ENCODE results near the gene GRXCR2.
"Not testable (repeated sequence)": the region's sequence is repeated elsewhere in the genome, so short reads cannot be mapped to it uniquely, and the experiment has no call there.

GRXCR2 gene, protein sequence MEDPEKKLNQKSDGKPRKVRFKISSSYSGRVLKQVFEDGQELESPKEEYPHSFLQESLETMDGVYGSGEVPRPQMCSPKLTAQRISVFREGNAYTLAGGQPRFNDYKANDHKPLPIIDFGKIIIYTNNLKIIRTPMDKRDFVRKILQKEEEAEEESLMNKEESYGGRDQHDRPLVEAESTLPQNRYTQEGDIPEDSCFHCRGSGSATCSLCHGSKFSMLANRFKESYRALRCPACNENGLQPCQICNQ

DNA sequence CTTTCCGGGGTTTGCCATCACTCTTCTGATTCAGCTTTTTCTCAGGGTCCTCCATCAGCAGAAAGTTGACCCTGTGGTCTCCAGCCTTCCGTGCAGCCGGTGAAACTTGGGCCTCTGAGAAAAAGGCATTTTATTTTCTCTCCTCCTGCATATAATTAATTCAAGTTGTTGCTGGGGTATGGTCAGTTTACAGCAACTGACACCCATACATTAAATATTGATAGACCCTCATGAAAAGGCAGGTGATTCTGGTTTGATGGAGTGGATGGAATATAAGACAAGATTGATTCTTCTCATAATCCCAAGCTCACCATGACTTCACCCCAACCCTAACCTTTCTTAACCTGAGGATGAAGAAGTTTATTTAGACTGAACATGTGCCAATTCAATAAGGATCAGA, at the start of gene GRXCR2:
Gene GRXCR2 (minus strand): TSS at position 101 of the 400 bp plus-strand sequence. CDS start 46 bp downstream, at position 55.
- no peak for DNase-seq

DNA sequence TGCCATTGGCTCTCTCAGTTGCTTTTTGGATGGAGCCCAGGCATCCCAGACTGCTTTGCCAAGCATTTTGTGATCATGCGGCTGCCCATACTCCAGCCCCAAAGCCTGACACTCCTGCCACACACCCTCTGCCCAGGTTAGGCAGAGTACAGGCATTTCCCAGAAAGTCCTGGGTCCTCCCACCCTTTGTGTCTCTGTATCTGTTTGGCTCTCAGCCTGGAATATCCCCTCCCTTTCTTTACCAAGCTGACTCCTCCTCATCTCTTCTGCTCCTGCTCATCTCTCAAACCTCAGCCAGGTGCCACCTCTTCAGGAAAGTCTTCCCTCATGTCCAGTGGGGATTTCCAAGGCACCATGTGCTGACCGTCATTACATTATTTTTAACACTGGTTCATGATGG, 49.2 kb upstream of the GRXCR2 start:
- no peak for DNase-seq

DNA sequence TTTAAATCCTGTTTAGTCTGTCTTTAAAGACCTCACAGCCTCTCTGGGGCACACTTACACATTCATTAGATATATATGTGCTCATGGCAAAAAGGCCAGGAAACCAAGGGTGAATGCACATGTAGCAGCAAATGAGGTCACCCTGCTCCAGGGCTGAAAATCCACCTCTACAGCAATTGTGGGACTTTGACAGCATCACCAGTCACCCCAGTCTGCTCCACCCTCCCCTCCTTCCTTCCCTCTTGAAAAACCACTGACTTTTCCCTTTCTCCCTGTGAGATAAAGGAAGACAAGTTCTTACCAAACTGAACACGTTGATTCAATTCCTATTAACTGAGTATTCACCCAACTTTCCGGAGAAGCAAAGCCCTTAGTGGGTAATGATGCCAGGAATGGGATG, 48.4 kb upstream of the GRXCR2 start:
- DNase-seq: no peak

DNA sequence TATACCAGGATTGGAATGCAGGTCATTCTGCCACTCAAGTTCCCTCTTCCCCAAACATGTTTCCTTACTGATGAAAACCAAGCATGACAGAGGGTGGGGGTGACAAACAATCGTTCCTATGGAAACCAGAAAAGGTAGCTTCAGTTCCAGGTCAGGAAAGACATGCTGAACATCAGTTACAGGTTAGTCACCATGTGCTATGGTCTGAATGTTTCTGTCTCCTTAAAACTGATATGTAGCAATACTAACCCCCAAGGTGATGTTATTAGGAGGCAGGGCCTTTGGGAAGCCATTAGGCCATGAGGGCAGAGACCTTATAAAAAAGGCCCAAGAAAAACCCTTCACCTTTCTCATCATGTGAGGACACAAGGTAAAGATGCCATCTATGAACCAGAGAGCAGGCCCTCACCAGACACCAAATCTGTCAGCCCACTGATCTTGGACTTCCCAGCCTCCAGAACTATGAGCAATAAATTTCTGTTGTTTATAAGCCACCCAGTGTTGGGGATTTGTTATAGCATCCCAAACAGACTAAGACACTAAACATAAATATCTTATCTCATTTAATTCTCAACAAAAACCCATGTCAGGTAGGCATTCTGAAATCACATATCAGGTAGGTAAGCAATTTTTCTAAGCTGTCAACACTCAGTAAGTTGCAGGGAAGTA, 47.9 kb upstream of the GRXCR2 start:
- DNase-seq: no peak

DNA sequence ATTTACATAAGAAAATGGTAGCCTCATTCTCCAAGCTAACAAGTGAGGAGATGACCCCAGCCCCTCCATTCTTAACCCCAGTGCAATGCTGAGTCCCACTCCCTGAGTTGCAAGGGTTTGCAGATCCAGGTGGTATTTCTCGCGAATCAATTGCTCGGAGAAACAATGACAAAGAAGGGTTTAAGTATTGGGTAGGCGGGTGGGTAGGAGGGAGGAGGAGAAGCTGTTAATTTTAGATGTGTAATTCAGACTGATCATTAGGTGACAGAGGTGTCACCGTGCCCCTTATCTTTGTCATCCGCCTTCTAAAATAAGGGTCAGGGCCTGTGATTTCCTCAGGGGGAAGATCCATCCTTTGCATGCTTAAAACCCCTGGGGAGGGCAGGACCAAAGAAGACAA, 46.6 kb upstream of the GRXCR2 start:
- DNase-seq: no peak

DNA sequence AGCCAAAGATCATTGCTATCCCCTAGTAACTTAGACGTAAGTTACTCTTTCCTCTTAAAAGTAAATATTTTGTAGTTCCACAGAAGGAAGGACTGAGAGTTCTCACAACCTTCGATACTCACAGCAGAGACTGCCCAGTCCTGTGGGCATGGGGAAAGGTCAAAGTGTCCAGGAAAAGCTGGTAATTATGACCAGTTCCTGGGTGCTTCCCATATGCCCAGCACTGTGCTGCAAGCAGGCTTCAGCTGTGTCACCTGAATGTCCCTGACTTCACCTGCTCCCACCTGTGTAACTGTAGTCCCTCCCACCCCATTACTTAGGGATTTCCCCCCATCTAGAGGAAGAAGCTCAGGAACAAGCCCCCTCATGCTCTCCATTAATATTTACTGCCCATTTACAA, 45.6 kb upstream of the GRXCR2 start:
- no peak for DNase-seq

DNA sequence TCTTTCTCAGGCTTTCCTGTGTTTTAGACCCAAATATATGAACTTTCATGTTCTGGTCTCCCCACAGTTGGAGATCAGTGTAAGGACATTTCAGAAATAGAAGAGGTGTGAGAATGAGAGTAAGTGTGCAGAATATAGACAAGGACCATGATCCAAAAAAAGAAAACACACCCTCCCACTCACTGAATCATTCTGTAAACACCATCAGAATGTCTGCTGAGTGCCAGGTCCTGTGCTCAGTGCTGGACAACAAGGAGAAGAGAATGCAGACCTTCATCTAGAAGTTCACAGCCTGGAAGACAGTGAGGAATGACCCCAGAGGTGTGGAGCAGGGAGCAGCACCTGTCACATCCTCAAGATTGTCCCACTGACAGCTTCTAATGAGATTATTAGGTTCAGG, 44.5 kb upstream of the GRXCR2 start:
- DNase-seq: no peak

DNA sequence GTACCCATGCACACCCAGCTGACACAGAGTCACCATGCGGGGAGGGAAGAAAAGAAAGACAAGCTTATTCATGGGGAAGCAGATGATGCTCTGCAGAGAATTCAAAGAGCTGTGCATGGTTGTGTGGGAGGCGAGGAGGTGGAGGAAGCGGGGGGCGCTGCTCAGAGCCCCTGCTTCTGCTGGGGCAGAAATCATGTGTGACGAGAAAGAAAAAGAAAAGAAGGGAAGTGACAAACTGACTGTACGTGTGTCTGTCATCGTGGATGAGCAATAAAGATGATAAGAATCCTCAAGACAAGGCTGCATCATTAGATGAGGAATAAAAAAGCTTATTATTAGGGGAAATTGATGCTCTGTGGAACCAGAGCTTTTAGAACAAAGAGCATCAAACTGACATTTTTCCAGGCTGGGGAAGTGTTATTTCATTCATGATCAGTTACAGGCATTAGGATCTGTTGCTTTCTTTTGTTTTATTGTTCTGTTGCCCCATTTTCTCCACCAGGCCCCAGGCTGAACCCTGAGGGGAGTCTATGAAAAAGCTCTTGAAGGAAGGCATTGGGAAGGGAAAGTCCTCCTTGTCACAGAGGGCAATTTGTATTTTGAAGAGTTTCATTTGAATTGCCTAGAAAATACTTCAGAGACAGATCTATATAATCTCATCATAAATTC, 43.3 kb upstream of the GRXCR2 start:
- no peak for DNase-seq

DNA sequence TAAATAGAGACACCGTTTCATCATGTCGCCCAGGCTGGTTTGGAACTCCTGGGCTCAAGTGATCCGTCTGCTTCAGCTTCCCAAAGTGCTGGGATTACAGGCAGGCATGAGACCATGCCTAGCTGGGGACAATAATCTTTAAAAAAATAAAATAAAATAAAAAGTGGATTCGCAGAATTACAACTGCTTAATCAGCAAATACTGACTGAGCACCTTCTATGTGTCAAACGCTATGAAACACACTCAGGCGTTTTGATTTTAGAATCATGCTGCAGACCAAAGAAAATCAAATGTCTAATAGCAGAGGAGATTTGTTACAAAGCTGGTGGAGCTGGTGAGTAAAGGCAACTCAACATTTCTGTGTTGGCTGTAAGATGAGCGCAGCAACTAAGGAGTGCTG, 40.9 kb upstream of the GRXCR2 start:
- DNase-seq: no peak

DNA sequence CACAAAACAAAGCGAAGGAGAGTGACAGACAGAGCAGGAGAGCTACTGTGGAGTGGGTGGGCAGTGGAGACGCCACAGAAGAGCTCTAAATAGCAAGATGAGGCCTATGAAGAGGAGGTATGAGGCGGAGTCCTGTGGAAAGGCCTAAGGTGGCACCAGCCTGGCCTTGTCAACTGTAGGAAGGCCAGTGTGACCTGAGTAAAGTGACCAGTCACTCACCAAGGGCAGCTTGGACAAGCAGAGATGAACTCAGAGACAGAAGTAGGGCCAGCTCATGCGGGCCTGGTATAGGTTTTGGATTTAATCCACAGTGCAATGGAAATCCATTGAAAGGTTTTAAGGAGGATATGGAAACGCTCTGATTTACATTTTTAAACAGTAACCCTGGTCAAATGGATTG, 39.8 kb upstream of the GRXCR2 start:
- DNase-seq: no peak

DNA sequence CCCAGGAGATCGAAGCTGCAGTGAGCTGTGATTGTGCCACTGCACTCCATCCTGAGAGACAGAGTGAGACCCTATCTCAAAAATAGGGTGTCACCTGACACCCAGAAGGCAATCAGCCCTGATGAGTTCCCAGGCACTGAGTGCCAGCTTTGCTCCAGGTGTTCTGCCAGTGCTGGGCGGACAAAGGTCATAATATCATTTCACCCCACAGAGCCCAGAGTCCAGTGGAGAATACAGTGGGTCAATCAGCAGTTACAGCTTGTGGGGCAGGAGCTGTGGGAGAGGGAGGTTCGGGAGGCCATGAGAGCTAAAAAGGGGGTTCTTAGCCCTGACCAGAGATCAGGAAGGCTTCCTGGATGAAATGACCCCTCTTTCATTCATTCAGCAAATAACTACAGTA, 39.2 kb upstream of the GRXCR2 start:
- no peak for DNase-seq

DNA sequence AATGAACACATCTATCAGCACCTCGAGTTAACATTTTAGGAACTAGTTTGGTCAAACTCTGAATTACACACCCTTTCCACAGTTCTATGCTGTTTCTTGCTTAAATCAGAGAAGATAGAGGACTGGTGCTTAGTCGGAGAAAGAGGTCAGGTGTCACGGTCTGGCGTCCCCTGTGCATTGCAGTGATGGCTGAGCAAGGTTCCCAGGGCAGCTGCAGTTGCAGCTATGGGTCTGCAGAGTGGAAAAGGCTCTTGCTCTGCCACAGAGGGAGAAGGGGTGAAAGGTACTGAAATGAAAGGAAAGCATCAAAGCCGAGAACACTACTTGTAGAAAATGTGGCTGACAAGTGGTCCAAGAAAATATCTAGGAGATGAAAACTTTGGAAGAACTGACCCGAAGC, 38.4 kb upstream of the GRXCR2 start:
- no peak for DNase-seq

DNA sequence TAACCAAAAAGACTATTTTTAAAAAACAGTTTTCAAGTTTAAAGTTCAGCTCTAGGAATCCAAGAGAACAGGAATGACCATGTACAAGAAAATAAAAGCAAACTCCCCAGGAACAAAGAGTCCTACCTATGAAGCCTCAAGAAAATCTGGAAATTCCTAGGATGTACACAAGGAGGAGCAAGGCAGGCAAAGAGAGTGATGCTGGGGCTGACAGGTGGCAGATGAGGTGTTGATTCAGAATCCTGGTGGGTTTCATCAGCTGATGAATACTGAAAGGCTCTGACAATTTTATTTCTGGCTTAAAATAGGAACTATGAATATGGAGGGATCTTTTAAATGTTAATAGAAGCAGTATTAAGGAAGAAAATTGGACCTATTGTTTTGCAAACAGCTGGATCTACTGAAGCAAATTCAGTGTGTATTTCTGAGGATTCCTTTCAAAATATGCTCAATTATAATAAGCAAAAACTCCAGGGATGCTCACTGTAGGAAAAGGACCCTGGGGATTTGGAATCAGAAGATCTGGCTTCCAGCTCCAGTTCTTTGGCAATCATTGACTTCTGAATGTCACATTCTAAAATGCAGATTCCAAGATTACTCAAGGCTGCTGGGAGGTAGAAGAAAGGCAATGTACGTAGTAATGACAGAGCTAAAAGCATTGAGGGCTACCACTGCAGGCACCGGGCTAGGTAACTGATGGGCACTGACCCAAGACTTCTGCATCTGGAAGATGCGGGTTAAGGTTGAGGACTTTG, 35.6 kb upstream of the GRXCR2 start:
- DNase-seq: no peak

DNA sequence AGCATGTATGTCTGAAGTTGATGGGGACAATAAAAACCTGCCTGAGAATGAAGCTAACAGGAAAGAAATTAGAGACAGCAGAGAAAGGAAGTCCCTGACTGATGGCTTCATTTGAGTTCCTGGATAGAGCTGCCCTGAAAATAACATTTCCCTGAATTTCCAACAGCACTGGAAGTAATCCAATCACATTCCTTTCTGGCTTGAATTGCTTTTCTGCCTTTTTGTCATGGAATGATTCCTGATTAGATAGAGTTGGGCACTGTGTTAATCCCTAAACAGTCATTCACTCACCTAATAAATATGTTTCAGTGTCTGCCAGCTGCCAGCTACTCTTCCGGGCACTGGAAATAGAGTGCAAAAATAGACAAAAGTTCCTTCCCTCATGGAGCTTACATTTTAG, 33.6 kb upstream of the GRXCR2 start:
- no peak for DNase-seq

DNA sequence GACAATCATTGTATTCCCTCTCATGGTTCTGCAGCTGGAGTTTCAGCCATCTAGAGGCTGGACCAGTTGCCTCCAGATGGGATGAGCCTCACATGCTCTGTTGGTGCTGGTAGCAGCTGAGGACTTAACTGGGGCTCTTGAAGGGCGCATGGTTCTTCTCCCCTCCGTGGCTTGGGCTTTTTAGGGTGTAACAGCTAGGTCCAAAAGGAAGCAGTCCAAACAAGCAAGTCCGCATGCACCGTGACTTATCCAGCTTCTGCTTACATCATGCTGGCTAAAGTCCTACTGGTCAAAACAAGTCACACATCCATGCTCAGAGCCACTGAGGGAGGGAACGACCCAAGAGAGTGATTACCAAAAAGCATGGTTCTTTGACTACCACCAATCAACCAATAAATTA, 31.9 kb upstream of the GRXCR2 start:
- DNase-seq: no peak

DNA sequence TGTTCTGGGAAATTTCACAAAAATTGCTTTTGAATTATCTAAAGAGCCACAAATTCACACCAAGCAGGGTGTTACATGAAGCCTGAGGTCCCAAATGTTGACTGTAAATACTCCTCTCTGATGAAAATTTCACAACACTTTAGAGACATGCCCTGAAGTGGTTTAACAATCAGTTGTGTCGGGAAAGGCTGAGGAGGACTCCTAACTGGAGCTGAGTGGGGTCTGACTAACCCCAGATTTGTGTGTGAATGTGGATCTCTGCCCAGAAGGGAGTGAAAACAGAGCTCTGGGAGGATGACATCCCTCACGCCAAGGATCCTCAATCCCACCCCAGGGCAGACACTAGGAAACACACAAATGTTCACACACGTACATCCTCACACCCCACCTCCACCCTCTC, 31.1 kb upstream of the GRXCR2 start:
- no peak for DNase-seq

DNA sequence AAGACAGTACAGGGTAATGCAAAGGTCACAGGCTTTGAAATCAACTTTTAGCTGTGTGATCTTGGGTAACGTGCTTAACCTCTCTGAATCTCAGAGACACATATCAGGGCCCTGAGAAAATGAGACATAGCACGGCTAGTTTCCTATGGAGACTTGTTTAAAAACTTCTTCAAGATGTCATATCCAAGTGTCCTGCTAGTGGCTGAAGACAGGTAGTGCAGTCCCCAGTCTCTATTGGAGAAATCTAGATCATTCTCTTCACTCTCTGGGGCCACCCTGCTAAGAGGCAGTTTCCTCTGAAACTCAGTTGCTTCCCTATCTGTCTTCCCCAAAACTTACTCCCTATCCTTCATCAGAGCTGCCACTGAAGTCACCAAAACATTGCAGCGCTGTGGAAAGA, 30.3 kb upstream of the GRXCR2 start:
- no peak for DNase-seq

DNA sequence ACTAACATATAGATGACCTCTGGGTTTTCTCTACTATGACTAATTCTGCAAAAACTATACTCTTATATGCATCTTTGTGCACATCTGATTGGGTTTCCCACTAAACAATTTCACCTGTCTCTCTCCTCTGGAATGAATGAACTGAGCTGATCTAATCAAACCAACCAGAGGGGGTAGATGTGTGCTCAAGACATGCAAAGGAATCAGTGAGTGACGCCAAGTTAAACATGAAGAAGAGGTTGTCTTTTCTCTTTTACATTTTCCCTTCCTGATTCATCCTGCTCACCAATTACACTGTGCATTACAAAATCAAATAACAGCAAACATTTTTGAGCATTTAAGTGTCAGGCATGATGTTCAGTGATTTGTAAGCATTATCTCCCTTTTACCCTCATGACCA, 29.6 kb upstream of the GRXCR2 start:
- DNase-seq: no peak

DNA sequence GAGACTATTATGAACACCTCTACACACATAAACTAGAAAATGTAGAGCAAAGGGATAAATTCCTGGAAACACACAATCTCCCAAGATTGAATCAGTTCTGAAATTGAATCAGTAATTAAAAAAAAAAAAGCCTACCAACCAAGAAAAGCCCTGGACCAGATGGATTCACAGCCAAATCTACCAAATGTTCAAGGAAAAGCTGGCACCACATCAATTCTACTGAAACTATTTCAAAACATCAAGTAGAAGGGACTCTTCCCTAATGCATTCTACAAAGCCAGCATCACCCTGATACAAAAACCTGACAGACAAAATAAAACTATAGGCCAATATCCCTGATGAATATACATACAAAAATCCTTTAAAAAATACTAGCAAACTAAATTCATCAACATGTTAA, 25.4 kb upstream of the GRXCR2 start:
- no peak for DNase-seq

DNA sequence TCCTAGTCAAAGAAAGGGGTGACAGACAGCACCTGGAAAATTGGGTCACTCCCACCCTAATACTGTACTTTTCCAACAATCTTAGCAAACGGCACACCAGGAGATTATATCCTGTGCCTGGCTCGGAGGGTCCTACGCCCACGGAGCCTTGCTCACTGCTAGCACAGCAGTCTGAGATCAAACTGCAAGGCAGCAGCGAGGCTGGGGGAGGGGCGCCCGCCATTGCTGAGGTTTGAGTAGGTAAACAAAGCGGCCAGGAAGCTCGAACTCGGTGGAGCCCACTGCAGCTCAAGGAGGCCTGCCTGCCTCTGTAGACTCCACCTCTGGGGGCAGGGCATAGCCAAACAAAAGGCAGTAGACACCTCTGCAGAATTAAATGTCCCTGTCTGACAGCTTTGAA, 18.6 kb upstream of the GRXCR2 start:
- not testable (repeated sequence) for DNase-seq

DNA sequence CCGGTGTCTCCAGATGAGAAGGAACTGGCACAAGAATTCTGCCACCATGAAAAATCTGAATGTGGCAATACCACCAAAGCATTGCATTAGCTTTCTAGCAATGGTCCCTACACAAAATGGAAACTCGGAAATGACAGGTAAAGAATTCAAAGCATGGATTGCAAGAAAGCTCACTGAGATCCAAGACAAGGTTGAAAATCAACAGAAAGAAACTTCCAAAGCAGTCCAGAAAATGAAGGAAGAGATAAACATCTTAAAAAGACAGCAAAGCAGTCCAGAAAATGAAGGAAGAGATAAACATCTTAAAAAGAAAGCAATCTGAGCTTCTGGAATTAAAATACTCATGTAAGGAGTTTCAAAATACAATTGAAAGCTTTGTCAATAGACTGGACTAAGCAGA, 16.8 kb upstream of the GRXCR2 start:
- DNase-seq: no peak

DNA sequence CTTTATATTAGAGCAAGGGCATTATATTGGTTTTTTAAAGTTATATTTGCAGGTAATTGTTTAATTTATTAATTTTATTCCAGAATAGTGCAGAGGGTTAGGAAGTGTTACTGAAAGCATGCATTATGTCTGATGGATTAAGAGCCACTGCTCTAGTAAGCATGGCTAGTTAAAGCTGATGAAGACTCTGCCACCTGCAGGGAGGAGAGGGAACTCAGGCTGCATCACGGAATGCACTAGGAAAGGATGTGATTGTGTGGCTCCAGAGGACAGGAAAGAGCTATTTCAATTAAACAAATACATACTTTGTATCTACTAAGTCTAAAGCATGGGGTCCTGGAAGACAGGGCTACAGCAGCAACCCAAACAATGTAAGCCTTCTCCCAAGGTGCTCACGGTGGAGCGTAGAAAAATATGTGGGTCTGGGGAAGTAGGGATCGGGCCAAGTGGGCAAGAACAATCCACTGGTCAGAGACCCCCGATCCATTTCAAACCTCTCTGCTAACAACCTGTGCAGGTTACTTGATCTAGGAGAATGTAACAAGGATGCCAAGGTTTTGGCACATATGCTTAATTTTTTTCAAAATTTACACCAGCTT, 15.3 kb upstream of the GRXCR2 start:
- DNase-seq: no peak

DNA sequence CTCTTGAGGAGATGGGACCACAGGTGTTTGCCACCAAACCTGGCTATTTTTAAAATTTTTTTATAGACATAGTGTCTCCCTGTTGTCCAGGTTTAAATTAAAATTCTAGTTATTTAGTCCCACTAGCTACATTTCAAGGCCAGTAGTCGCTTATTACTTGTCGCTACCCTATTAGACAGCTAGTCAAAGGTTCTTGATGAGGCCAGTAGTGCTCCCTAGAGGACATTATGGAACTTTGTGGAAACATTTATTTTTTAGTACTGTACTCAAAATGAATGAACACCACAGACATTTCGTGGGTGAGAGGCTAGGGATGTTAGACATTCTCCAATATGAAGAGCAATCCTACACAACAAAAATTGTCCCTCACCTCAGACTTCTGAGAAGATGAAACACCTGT, 14.4 kb upstream of the GRXCR2 start:
- DNase-seq: no peak

All from NCI-H146 (cell line).